B cell (primary cell): ENCODE results near the gene PDE4B. TPM values are rescaled to one million over a fixed set of nuclear protein-coding genes. Genes with fewer than 3 reads are reported as not detected.

ENCODE experiments used
- ATAC-seq: fragments of 200-7000 bp; cut with Tn5 transposase; one replicate; pipeline ENCODE4 v1.10.0; 2021; ENCODE audit warnings: low read depth, mild to moderate bottlenecking, moderate number of reproducible peaks, moderate library complexity
- CTCF ChIA-PET: fragments of 350-600 bp; sonication (Branson Sonifier 250); formaldehyde crosslinking; loops from one replicate; lab custom pipeline; 2021; ENCODE audit warnings: antibody characterized with exemption, inconsistent platforms; lab: Charles Lee
- POLR2A ChIA-PET: fragments of 350-600 bp; sonication (Branson Sonifier 250); formaldehyde crosslinking; loops from one replicate; lab custom pipeline; 2021; ENCODE audit warnings: antibody characterized with exemption; lab: Charles Lee
- DNase-seq: peaks from one replicate; pipeline ENCODE4 v3.0.0; 2013
- H2AFZ ChIP-seq: 2 replicates; pipeline ENCODE4 v1.6.1; 2012; ENCODE audit warnings: mild to moderate bottlenecking, low read depth, low read length; ENCODE audit not compliant: insufficient read depth, poor library complexity, severe bottlenecking
- H3K27ac ChIP-seq, 2 donors: 1 replicate in 1 of 2; 2 replicates in 1 of 2; pipeline ENCODE4 v1.5.1; 2012 to 2013; ENCODE audit warnings: low read length in 2 of 2, mild to moderate bottlenecking in 2 of 2, moderate library complexity in 1 of 2
- H3K27me3 ChIP-seq, 4 experiments: fragments of 200-600 bp in 1 of 4; sonication (generic) in 1 of 4; replicated peaks in 1 of 4; 1 replicate in 2 of 4; 2 replicates in 2 of 4; pipeline versions ENCODE4 v1.6.1 to v1.7.0; 2013 to 2016; ENCODE audit warnings: low read length in 3 of 4, mild to moderate bottlenecking in 2 of 4, mixed read lengths in 1 of 4, moderate library complexity in 1 of 4; ENCODE audit not compliant: insufficient read depth in 4 of 4, control insufficient read depth in 3 of 4; ENCODE audit errors: control extremely low read depth in 1 of 4
- H3K36me3 ChIP-seq, 2 experiments: replicated peaks in 1 of 2; 1 replicate in 1 of 2; 2 replicates in 1 of 2; pipeline versions ENCODE4 v1.6.1 to v1.7.1; 2013; ENCODE audit warnings: low read length in 1 of 2; ENCODE audit not compliant: insufficient read depth in 2 of 2, control insufficient read depth in 1 of 2; ENCODE audit errors: control extremely low read depth in 1 of 2, extremely low read depth in 1 of 2
- H3K4me1 ChIP-seq, 2 donors: fragments of 200-600 bp in 1 of 2; sonication (generic) in 1 of 2; 1 replicate in 1 of 2; 2 replicates in 1 of 2; pipeline versions ENCODE4 v1.5.1 to v1.6.1; 2013 to 2017; ENCODE audit warnings: low read length in 2 of 2; ENCODE audit not compliant: control insufficient read depth in 2 of 2, insufficient read depth in 2 of 2
- H3K4me2 ChIP-seq: replicated peaks from 2 replicates; pipeline ENCODE3; 2012; ENCODE audit warnings: mild to moderate bottlenecking, low read depth, low read length; ENCODE audit not compliant: poor library complexity, severe bottlenecking
- H3K4me3 ChIP-seq, 5 experiments: fragments of 200-600 bp in 1 of 5; sonication (generic) in 1 of 5; 1 replicate in 3 of 5; 2 replicates in 2 of 5; pipeline versions ENCODE4 v1.5.1 to v1.7.0; 2011 to 2016; ENCODE audit warnings: low read length in 4 of 5, mild to moderate bottlenecking in 4 of 5, low read depth in 2 of 5, control low read depth in 1 of 5, moderate library complexity in 1 of 5; ENCODE audit not compliant: insufficient read depth in 1 of 5; ENCODE audit errors: control extremely low read depth in 1 of 5, extremely low read depth in 1 of 5
- H3K79me2 ChIP-seq: fragments of 200-600 bp; sonication (generic); one replicate; pipeline ENCODE4 v1.6.0; 2016; ENCODE audit warnings: low read length; ENCODE audit not compliant: control insufficient read depth, insufficient read depth
- H3K9ac ChIP-seq: fragments of 200-600 bp; sonication (generic); 2 replicates; pipeline ENCODE4 v1.6.1; 2017; ENCODE audit warnings: mild to moderate bottlenecking, low read length, moderate library complexity
- H3K9me3 ChIP-seq, 3 donors: one replicate each; pipeline versions ENCODE4 v1.6.1 to v1.7.1; 2013; ENCODE audit warnings: low read length in 2 of 3; ENCODE audit not compliant: control insufficient read depth in 2 of 3, insufficient read depth in 1 of 3; ENCODE audit errors: control extremely low read depth in 1 of 3
- H4K20me1 ChIP-seq: 2 replicates; pipeline ENCODE4 v1.6.0; 2012; ENCODE audit warnings: mild to moderate bottlenecking, low read length; ENCODE audit not compliant: insufficient read depth, control insufficient read depth, poor library complexity, severe bottlenecking
- H3K27ac Mint-ChIP-seq: one replicate; pipeline ENCODE4 v1.8.0; 2021; ENCODE audit warnings: mixed read lengths
- H3K27me3 Mint-ChIP-seq: one replicate; pipeline ENCODE4 v1.8.0; 2021; ENCODE audit warnings: mixed read lengths
- H3K4me1 Mint-ChIP-seq: one replicate; pipeline ENCODE4 v1.8.0; 2021; ENCODE audit warnings: mixed read lengths
- H3K4me3 Mint-ChIP-seq: one replicate; pipeline ENCODE4 v1.8.0; 2021; ENCODE audit warnings: mixed read lengths
- H3K9me3 Mint-ChIP-seq: one replicate; pipeline ENCODE4 v1.8.0; 2022; ENCODE audit warnings: mixed read lengths; ENCODE audit not compliant: insufficient read depth
- EZH2 ChIP-seq: IDR thresholded peaks from 2 replicates; pipeline ENCODE4 v1.6.1; 2012; ENCODE audit warnings: borderline replicate concordance, low read depth, mild to moderate bottlenecking, moderate library complexity, low read length; ENCODE audit not compliant: insufficient read depth, poor library complexity, severe bottlenecking
- WGBS: methylation state at CpG from one replicate; pipeline ENCODE4 v1.1.5; 2013; ENCODE audit warnings: missing lambda C conversion rate; ENCODE audit not compliant: insufficient coverage; 5-methylcytosine and 5-hydroxymethylcytosine counted together
- intact Hi-C: fragments of 100-400 bp; cut with micrococcal nuclease; formaldehyde crosslinking; loops from one replicate; pipeline ENCODE4 v1.10.0; 2022
- polyA plus RNA-seq: library from polyadenylated mRNA; depleted of rRNA; stranded (reverse); fragments of >200 nt; gene quantifications from 2 replicates; pipeline ENCODE4 v1.2.3, GENCODE V29; 2012
- total RNA-seq, 2 donors: library from RNA; stranded (reverse); fragments of 120-200 nt in 1 of 2; gene quantifications; 1 replicate in 1 of 2; 2 replicates in 1 of 2; pipeline versions ENCODE4 v1.2.3 to v1.2.4, GENCODE V29; 2013 to 2022
- TF ChIP-seq, protein P1 (sequence below): fragments of 200-600 bp; IDR thresholded peaks from one replicate; pipeline ENCODE4 v1.8.0; 2022; ENCODE audit warnings: antibody characterized with exemption, mild to moderate bottlenecking

Gene PDE4B
- total and polyA plus RNA-seq, 2 donors (not counting 1 experiment from before 2014, with no cell fraction given) = 63.7 to 242 TPM

GRCh38 chr1:66331658-66332547 is 539.2 kb downstream of the PDE4B start:
- peak; percentile 62 for DNase-seq
- H3K9me3 Mint-ChIP-seq = no peaks in the 10 kb centered on the region
- H3K27ac ChIP-seq = peak overlapping the region; percentile 94 to 98
- H3K79me2 ChIP-seq = peaks cover 59% of the 10 kb centered on the region
- H3K9me3 ChIP-seq = no peaks in the 10 kb centered on the region
- H3K4me1 Mint-ChIP-seq = peaks cover 56% of the 10 kb centered on the region
- TF ChIP-seq, protein P1, sequence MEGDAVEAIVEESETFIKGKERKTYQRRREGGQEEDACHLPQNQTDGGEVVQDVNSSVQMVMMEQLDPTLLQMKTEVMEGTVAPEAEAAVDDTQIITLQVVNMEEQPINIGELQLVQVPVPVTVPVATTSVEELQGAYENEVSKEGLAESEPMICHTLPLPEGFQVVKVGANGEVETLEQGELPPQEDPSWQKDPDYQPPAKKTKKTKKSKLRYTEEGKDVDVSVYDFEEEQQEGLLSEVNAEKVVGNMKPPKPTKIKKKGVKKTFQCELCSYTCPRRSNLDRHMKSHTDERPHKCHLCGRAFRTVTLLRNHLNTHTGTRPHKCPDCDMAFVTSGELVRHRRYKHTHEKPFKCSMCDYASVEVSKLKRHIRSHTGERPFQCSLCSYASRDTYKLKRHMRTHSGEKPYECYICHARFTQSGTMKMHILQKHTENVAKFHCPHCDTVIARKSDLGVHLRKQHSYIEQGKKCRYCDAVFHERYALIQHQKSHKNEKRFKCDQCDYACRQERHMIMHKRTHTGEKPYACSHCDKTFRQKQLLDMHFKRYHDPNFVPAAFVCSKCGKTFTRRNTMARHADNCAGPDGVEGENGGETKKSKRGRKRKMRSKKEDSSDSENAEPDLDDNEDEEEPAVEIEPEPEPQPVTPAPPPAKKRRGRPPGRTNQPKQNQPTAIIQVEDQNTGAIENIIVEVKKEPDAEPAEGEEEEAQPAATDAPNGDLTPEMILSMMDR = no peak
- TF ChIP-seq EZH2 = no peak
- no peaks in the 10 kb centered on the region for H3K27me3 Mint-ChIP-seq
- intact Hi-C loops = loop anchor here (1.0 to 10.0 kb wide), 7 partner anchors 15 to 911 kb away; partner anchors contain the start of genes DNAI4, LEPR, LEPROT and MIER1
- peak overlapping the region; percentile 99 for H3K4me3 Mint-ChIP-seq
- H3K4me3 ChIP-seq = peak overlapping the region; percentile 69 to 100 (median 90)
- no peaks in the 10 kb centered on the region for H3K27me3 ChIP-seq
- WGBS = 0% methylated on average over 8 of the region's 18 CpGs
- peak overlapping the region; percentile 97 for H3K27ac Mint-ChIP-seq
- H4K20me1 ChIP-seq = no peaks in the 10 kb centered on the region
- peak overlapping the region; percentile 51 for H2AFZ ChIP-seq
- CTCF ChIA-PET = interaction anchor here (0.8 to 7.9 kb wide), 26 partner anchors 10 to 172 kb away, joined by 3 to 94 read pairs (median 6); no protein-coding TSS in a partner anchor
- POLR2A ChIA-PET = interaction anchor here (0.6 to 2.2 kb wide), 16 partner anchors 9 to 1098 kb away, joined by 3 to 13 read pairs (median 4); no protein-coding TSS in a partner anchor
- ATAC-seq = peak; percentile 3
- H3K4me1 ChIP-seq = peaks cover 45 to 58% of the 10 kb centered on the region in 2 donors
- peak overlapping the region; percentile 79 for H3K4me2 ChIP-seq
- peak overlapping the region; percentile 90 for H3K9ac ChIP-seq
- peaks cover 1 to 8% of the 10 kb centered on the region in 2 experiments for H3K36me3 ChIP-seq
